Measurements from ENCODE around the gene TERF2IP.
A peak's percentile ranks its signal among the peaks of the same experiment; 100 is the strongest.

TERF2IP gene

GRCh38 chr16:75622761-75623605 is 24.6 kb upstream of the TERF2IP start, which contains the start of gene ADAT1:
ADAT1 (minus strand) TSS chr16:75623281; CDS start chr16:75620799, 2,482 bp downstream.
- POLR2A ChIA-PET: interaction anchor here (0.6 to 1.2 kb wide), 6 partner anchors 25 to 638 kb away, joined by 3 to 12 read pairs (median 4); partner anchors contain the start of genes KARS1, TERF2IP and WDR59
- peak; percentile 96 for DNase-seq (ENCODE audit: extremely low spot score)
- CTCF ChIA-PET: interaction anchor here (0.8 to 4.6 kb wide), 13 partner anchors 10 to 424 kb away, joined by 3 to 33 read pairs (median 5); partner anchors contain the start of genes KARS1, TERF2IP and TMEM231

GRCh38 chr16:75624921-75625334 is 22.6 kb upstream of the TERF2IP start:
- DNase-seq (ENCODE audit: extremely low spot score): no peak
- POLR2A ChIA-PET: no interaction called here
- CTCF ChIA-PET: interaction anchor here (1.2 kb wide), 1 partner anchor 20 kb away, joined by 3 read pairs; no protein-coding TSS in a partner anchor
- TF ChIP-seq CTCF (IDR thresholded peaks at IDR 0.05; ENCODE audit: control extremely low read depth, extremely low read depth, low read depth, missing control alignments): no peak

More at GRCh38 chr16:75622761-75623605, 24.6 kb upstream of the TERF2IP start, which contains the start of gene ADAT1:
- no peak for TF ChIP-seq CTCF (IDR thresholded peaks at IDR 0.05; ENCODE audit: control extremely low read depth, extremely low read depth, low read depth, missing control alignments)

- ChIA-PET CTCF (interaction anchor here (1.0 to 2.0 kb wide), 3 partner anchors 15 to 137 kb away, joined by 3 to 5 read pairs (median 4); no protein-coding TSS in a partner anchor), POLR2A (no interaction called here)
- no peak for DNase-seq (ENCODE audit: extremely low spot score)
- TF ChIP-seq CTCF (IDR thresholded peaks at IDR 0.05; ENCODE audit: control extremely low read depth, extremely low read depth, low read depth, missing control alignments): no peak
These were observed 20.8 kb upstream of the TERF2IP start for GRCh38 chr16:75626806-75627205.

GRCh38 chr16:75627851-75628250 is 19.7 kb upstream of the TERF2IP start:
- TF ChIP-seq CTCF (IDR thresholded peaks at IDR 0.05; ENCODE audit: control extremely low read depth, extremely low read depth, low read depth, missing control alignments): no peak
- no peak for DNase-seq (ENCODE audit: extremely low spot score)
- POLR2A ChIA-PET: no interaction called here
- CTCF ChIA-PET: interaction anchor here (0.8 kb wide), 2 partner anchors 9 to 23 kb away, joined by 3 read pairs; no protein-coding TSS in a partner anchor

GRCh38 chr16:75628351-75628750 is 19.2 kb upstream of the TERF2IP start:
- DNase-seq (ENCODE audit: extremely low spot score): no peak
- CTCF ChIA-PET: interaction anchor here (0.8 kb wide), 2 partner anchors 9 to 23 kb away, joined by 3 read pairs; no protein-coding TSS in a partner anchor
- POLR2A ChIA-PET: no interaction called here
- TF ChIP-seq CTCF (IDR thresholded peaks at IDR 0.05; ENCODE audit: control extremely low read depth, extremely low read depth, low read depth, missing control alignments): no peak

GRCh38 chr16:75629132-75629531 is 18.4 kb upstream of the TERF2IP start:
- POLR2A ChIA-PET: interaction anchor here (2.1 kb wide), 1 partner anchor 18 kb away, joined by 5 read pairs; the partner anchor contains the start of genes KARS1 and TERF2IP
- no peak for TF ChIP-seq CTCF (IDR thresholded peaks at IDR 0.05; ENCODE audit: control extremely low read depth, extremely low read depth, low read depth, missing control alignments)
- DNase-seq (ENCODE audit: extremely low spot score): no peak
- CTCF ChIA-PET: interaction anchor here (1.1 kb wide), 1 partner anchor 112 kb away, joined by 4 read pairs; no protein-coding TSS in a partner anchor
